ENCODE results near the gene POLD1.

GRCh38 chr19:50455992-50456391, 71.8 kb downstream of the POLD1 start:
- no peak for TF ChIP-seq CTCF (IDR thresholded peaks at IDR 0.05)
- TF ChIP-seq POLR2A (IDR thresholded peaks at IDR 0.05) = no peak
